ENCODE measurements around the gene FNDC3A.

FNDC3A gene

DNA sequence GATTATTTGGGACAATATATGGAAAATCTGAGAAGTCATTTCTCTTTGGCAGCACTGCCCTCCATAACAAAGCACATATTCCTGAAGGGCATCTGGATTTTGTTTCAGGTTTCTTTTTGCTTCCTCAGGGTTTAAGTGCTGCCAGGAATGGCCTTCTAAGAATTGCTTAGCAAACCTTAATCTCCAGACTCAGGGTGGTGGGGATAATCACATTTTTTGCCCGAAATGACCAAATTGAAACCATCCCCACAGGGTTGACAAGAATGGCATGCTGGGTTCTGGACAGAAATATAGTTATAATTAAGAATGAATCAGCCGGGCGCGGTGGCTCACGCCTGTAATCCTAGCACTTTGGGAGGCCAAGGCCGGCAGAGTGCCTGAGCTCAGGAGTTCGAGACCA is 265.6 kb downstream of the FNDC3A start:
- no peak for DNase-seq (ENCODE audit: low spot score)
- in situ Hi-C loops (cut with MboI; ENCODE audit: low sequenced_read_pairs, unreplicated experiment): no loop called here
- TF ChIP-seq, protein P1, sequence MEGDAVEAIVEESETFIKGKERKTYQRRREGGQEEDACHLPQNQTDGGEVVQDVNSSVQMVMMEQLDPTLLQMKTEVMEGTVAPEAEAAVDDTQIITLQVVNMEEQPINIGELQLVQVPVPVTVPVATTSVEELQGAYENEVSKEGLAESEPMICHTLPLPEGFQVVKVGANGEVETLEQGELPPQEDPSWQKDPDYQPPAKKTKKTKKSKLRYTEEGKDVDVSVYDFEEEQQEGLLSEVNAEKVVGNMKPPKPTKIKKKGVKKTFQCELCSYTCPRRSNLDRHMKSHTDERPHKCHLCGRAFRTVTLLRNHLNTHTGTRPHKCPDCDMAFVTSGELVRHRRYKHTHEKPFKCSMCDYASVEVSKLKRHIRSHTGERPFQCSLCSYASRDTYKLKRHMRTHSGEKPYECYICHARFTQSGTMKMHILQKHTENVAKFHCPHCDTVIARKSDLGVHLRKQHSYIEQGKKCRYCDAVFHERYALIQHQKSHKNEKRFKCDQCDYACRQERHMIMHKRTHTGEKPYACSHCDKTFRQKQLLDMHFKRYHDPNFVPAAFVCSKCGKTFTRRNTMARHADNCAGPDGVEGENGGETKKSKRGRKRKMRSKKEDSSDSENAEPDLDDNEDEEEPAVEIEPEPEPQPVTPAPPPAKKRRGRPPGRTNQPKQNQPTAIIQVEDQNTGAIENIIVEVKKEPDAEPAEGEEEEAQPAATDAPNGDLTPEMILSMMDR (IDR thresholded peaks at IDR 0.05; ENCODE audit: borderline replicate concordance, control extremely low read depth, extremely low read depth, insufficient read depth, missing control alignments): no peak

DNA sequence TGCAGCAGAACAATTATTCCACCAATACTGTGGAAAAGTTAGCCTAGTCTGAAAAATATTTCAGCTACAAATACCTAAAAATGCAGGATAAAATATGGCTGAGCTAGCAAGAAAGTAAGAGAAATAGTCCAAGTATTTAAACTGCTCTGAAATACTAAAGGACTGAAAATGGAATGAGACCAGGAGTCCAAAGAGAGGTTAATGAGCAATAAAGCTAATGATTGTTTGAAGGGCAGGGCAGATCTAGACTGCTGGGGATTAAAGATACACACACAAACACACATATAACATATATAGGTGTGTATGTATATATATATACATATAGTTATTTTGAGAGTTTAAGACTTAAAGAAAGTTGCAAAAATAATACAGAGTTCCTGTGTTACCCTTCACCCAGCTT is 269.4 kb downstream of the FNDC3A start:
- TF ChIP-seq, protein P1 (IDR thresholded peaks at IDR 0.05; ENCODE audit: borderline replicate concordance, control extremely low read depth, extremely low read depth, insufficient read depth, missing control alignments): no peak
- DNase-seq (ENCODE audit: low spot score): no peak
- in situ Hi-C loops (cut with MboI; ENCODE audit: low sequenced_read_pairs, unreplicated experiment): no loop called here

DNA sequence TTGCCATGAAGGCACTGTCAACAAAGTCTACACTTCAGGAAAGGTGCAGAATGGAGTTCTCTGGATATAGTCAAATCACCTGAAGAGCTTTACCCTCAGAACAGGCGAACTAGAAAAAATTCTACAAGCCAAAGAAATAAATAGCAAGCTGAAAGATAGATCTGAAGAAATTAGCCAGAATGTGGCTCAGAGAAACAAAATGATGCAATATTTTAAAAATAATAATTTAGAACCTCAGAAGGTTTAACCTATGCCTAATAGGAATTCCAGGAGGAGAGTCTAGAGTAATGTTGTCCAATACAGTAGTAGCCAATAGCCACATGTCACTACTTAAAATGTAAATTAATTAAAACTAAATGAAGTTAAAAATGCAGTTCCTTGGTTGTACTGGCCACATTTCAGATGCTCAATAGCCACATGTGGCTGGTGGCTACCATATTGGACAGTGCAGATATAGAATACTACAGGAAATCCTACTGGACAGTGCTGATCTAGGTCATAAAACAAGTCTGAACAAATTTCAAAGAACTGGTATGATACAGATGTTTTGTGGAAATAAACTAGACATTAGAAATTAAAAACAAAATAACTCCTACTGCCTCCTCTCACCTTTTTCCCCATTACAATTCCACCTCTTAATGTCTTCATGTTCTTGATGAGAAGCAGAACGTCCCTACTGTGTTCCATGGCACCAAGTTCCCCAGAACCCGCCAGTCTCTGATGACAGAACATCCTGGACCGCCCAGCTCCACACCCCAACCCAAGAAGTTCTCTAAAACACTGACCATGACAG is 271.3 kb downstream of the FNDC3A start:
- in situ Hi-C loops (cut with MboI; ENCODE audit: low sequenced_read_pairs, unreplicated experiment): no loop called here
- TF ChIP-seq, protein P1 (IDR thresholded peaks at IDR 0.05; ENCODE audit: borderline replicate concordance, control extremely low read depth, extremely low read depth, insufficient read depth, missing control alignments): no peak
- DNase-seq (ENCODE audit: low spot score): no peak

DNA sequence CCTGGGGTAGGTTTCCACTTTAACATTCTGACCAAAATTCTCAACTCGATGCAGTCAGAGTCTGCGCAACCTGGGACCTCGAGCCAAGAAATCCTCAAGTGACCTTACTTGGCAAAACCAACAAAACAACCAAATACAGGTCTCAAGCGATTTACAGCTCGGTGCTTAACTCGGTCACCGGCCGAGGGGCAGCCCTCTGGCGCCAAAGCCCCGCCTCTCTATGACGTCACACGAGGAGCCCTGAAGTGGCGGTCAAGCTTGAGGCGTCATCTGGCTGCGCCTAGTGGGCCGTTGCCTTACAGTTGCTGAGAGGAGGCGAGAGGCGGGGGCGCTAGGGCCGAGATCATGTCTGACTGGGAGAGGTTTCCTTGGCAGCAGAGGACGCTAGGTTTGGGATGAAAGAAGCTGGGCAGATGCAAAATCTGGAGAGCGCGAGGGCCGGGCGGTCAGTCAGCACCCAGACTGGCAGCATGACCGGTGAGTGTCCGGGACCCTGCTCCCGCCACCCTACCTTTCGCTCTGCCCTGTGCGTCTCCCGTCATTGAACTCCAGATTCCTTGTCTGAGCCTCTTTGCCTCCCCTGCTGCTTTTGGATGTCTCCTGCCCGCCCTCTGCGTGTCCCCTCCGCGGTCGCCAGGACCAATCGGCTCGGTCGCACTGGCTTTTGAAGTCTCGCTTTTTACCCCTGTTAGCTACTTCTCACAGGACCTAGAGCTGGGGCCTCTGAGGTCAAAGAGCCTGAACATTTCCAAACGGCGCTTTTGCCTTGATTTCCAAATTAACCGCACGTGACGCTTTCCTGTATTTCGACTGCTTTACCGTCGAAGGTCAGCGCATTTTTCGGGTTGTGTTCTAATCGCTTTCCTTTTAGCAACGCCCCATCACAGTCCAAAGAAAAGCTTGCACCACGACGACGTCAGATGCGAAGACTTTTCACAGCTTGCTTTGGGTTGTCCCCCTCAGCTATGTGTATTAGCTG is 272.2 kb downstream of the FNDC3A start, which contains the start of gene CDADC1:
CDADC1 (plus strand) TSS at position 283 of the 979 bp plus-strand sequence; CDS start at position 396, 113 bp downstream.
- in situ Hi-C loops (cut with MboI; ENCODE audit: low sequenced_read_pairs, unreplicated experiment): no loop called here
- DNase-seq (ENCODE audit: low spot score): peak; percentile 93
- TF ChIP-seq, protein P1 (IDR thresholded peaks at IDR 0.05; ENCODE audit: borderline replicate concordance, control extremely low read depth, extremely low read depth, insufficient read depth, missing control alignments): no peak

DNA sequence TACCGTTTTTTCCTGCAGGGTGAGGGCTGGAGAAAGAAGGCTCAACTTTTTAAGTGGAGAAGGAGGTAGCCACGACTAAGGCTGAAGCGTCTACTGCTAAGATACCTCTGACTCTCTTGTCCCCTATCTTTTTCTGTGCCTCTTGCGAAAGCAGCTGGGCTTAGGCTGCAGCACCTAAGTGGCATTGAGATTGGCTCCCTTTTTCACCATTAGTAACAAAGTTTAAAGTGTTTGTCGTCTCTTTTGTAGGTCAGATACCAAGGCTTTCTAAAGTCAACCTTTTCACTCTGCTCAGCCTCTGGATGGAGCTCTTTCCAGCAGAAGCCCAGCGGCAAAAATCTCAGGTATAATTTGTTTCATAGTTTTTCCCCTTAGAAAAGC is 272.9 kb downstream of the FNDC3A start:
- TF ChIP-seq, protein P1 (IDR thresholded peaks at IDR 0.05; ENCODE audit: borderline replicate concordance, control extremely low read depth, extremely low read depth, insufficient read depth, missing control alignments): no peak
- peak; percentile 12 for DNase-seq (ENCODE audit: low spot score)
- in situ Hi-C loops (cut with MboI; ENCODE audit: low sequenced_read_pairs, unreplicated experiment): no loop called here

DNA sequence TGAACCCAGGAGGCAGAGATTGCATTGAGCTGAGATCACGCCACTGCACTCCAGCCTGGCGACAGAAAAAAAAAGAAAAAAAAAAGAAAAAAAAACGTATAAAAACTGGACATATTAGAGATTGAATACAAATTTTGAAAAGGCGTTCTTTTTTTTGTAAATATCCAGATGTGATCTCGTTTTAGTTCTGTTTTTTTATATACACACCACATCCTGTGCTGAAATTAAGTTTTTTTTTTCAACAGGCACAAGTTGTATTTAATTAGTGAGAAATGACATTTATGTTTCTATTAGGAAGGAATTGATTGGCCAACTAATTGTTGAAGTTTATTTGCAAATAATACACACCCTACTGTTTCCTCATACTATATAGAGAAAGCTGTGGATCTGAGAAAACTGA is 275.6 kb downstream of the FNDC3A start:
- in situ Hi-C loops (cut with MboI; ENCODE audit: low sequenced_read_pairs, unreplicated experiment): no loop called here
- no peak for DNase-seq (ENCODE audit: low spot score)
- TF ChIP-seq, protein P1 (IDR thresholded peaks at IDR 0.05; ENCODE audit: borderline replicate concordance, control extremely low read depth, extremely low read depth, insufficient read depth, missing control alignments): no peak

All from GM13976 (cell line).